Measurements from ENCODE around the gene ZNF574.
A peak's percentile ranks its signal among the peaks of the same experiment; 100 is the strongest.

The ZNF574 gene

DNA sequence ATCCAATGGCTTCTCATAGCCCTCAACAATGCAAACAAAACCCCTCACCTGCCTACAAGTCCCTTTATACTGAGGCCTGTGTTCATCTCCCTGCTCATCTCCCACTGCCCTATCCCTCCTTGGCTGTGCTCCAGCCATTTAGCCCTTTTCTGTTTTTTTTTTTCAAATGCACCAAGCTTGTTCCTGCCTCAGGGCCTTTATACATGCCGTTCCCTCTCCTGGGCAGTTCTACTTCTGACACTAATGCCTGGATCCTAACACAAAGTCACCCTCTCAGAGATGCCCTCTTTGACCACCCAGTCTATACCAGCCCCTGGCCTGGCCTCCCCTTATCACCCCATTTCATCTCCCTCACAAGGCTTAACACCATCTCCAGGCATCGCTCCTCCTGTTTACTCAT, 26.9 kb downstream of the ZNF574 start:
- DNase-seq (ENCODE audit: low read depth) = no peak

DNA sequence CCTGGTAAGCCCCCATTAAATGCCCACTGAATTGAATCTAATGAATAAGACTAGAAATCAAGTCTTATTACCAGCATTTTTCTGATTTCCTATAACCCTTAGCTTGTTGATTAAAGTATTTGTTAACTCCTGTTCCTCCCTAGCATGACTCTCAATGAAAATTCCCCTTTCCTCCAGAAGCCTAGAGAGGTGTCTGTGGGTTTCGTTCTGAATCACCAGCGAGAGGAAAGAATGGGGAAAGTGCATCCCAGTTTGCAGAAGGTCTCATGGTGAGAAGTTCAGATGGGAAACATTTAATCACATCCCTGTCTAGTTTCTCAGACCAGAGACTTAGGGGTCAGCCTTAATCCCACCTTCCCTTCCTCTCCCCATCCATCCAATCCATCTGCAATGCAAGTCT, 29.4 kb downstream of the ZNF574 start:
- DNase-seq (ENCODE audit: low read depth) = no peak

DNA sequence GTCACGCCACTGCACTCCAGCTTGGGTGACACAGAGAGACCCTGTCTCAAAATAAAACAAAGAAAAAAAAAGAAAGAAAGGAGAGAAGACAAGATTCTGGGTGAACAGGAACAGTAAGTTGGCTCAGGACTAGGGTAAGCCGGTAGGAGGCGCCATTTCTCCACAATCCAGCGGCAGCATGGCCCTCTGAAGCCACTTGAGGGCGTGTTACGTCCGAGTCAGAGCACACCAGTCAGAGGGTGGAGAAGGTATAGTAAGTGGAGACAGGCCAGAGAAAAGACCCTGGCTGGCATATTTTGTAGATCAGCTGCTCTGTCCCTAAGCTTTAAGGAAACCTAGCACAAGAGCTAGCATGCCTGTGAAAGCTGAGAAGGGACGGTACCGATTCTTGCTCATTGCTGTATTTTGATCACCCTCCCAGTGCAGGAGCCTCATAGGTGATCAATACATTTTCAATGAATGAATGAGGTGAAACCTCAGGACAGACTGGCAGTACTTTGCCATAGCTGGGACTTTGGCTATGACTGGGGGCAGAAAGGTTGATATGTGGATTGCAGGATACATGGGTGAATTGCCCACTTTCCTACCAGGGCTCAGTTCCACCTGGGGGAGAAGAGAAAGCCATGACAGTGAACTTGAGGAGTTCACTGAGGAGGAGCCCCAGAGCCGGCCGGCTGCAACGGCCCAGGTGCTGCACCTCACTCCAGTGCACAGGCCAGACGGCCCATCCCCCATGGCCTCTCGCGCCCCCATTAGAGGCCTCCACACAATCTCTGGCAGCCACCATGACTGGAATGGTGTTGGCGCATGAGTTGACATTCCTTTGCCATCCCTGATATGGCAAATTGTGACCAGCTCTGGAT, 32.8 kb downstream of the ZNF574 start:
- peak; percentile 82 for DNase-seq (ENCODE audit: low read depth)

DNA sequence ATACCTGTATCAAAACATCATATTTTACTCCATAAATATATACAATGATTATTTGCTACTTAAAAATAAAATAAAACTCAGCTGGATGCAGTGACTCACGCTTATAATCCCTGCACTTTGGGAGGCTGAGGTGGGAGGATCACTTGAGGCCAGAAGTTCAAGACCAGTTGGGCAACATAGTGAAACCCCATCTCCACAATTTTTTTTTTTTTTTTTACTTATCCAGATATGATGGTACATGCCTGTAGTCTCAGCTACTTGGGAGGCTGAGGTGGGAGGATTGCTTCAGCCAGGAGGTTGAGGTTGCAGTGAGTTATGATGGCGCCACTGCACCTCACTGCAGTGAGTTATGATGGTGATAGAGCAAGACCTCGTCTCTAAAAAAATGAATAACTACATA, 33.9 kb downstream of the ZNF574 start:
- no peak for DNase-seq (ENCODE audit: low read depth)

DNA sequence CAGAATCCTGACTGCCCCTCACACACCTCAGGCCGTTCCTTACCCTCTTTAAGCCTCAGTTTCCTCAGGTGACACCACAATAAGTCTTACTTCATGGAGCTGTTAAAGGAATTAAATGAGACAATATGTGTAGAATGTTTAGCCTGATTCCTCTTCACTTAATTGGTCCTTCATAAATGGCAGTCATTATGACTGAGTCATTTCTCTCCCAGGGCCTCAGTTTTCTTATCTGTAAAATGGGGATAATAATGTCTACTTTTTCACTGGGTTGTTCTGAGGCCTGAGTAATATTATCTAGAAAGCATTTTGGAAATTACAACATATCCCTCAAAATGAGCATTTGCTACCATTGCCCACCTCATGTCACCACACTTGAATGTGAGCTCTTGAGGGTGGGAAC, 34.7 kb downstream of the ZNF574 start:
- DNase-seq (ENCODE audit: low read depth) = no peak

DNA sequence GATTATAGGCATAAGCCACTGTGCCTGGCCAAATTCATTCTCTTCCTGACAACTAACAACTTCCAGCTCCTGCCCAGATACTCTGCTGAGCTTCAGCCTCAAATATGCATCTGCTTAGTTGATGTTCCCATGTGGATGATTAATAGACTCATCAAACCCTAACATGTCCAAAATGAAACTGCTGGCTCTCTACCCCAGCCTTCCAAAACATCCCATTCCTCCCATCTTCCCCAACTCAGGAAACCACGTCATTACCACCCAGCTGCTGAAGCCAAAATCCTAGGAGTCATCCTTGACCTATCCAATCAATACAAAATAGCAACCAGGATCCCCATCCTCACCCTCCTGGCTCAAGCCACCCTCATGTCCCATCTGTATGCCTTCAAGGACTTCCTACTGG, 35.4 kb downstream of the ZNF574 start:
- no peak for DNase-seq (ENCODE audit: low read depth)

DNA sequence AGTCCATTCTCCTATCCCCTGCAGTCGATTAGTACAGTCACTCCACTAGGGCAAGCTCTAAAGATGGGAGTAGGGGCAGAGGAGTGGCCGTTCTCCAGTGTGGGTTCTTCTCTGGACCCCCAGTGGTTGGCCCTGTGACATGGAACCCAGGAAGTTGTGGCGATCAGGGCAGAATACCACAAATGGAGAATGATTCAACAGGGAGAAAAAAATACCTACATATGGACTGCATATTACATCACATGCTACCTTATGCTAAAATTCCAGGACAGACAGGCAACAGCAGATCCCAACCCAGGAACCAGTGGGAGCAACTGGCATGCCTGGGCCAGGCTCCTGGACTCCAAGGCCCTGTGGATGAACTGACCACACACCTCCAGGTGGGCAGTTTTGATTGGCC, 35.8 kb downstream of the ZNF574 start:
- no peak for DNase-seq (ENCODE audit: low read depth)

DNA sequence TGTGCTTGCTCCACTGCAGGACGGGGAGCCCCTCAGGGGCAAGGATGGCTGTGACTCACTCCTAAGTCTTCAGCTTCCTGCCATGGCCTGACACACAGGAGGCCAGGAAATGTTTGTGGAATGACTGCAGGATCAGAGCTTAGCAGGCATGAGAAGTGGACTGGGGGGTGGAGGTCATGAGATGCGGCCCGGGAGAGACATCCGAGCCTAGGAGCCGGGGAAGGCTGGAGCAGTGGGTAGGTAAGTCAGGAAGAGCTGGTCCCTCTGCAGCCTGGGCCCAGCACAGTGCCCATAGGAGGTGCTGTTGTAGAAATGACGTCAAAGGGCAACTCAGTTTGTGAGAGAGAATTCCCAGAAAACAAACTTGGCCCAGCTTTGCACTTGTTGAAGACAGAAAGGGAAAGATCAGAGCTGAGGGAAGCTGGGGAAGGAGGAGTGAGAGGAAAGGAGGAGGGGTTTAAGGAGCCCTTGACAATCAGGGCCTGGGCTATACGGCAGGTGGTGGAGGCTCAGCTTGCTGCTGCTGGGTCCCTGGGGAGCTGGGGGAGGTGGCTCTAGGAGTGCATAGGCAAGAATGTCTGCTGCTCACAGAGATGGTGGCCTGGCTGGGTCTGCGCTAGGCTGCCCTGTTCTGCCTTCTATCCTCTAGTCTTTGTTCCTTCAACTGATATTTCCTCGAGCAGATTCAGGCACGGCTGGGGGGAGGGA, 37.8 kb downstream of the ZNF574 start:
- no peak for DNase-seq (ENCODE audit: low read depth)

DNA sequence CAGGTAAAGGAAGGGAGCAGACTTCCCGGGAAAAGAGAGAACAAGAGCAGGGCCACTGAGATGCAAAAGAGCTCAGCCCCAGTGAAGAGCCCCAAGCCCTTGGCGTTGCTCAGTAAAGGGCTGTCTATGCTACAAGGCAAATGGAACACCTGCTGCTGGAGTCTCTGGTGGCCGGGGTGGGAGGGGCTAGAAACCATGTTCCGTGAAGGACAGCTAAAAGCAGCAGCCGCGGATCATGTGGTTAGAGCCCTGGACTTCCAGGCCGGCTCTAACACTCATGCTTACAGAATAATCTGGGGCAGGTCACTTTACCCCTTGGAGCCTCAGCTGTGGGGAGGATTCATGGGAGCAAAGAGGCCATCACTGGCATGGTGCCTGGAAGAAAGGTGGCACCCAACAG, 38.4 kb downstream of the ZNF574 start:
- no peak for DNase-seq (ENCODE audit: low read depth)

DNA sequence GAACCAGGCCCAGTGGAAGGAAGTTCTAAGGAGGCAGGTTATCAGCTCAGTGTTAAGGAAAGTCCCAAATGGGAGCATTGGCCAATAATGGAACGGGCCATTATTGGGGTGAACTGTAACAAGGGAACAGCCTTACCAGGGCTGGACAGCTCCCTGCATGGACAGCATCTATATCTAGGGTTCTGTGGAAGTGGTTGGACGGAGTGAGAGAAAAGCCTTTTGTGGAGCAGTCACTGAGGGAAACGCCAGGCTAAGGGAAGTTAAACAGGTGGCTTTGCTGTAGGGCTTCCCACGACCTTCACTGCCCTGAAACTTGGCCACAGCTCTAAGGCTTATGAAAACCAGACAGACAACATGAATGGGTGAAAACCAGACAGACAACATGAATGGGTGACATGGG, 39.3 kb downstream of the ZNF574 start:
- no peak for DNase-seq (ENCODE audit: low read depth)

DNA sequence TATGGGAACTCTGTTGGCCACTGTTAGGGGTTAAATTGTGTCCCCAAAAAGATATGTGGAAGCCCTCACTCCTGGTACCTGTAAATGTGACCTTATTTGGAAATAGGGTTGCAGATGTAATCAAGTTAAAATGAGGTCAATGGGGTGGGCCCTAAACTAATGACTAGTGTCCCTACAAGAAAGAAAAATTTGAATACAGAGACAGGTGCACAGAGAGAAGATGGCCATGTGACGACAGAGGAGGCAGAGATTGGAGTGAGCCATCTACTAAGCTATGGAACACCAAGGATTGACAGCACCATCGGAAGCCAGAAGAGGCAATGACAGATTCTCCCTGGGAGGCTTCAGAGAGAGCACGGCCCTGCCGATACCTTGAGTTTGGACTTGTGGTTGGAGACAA, 39.7 kb downstream of the ZNF574 start:
- no peak for DNase-seq (ENCODE audit: low read depth)

DNA sequence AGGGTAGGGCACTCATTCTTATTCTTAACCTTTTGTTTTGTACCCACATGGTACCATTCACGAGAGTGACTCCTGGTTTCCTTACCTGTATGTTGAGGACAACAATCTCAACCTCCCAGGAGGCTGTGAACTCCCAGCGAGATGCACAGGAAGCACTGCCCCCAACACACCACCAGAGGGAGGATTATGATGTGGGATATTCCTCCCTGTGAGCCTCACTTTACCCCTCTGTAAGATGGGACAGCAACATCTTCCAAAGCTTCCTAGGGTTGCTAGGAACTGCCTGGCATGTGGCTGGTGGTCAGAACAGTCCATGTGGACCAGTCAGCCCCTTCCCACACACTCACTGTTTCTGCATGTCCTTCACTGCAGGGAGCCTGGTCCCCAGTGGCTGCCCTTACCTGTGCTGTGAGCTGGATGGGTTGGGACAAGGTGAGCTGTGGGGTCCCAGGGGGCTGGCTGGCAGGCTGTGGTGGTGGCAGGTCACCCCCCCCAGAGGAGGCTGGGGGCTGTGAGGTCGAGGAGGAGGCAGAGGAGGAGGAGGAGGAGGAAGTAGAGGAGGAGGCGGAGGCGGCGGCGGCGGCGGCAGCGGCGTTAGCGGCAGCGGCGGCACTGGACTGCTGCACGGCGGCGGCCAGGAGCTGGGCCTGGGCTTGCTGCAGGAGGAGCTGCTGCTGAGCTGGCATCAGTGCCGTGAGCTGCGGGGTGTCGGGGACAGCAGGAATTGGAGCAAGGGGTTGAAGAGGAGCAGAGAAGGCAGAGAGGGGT, 40.5 kb downstream of the ZNF574 start:
- no peak for DNase-seq (ENCODE audit: low read depth)

DNA sequence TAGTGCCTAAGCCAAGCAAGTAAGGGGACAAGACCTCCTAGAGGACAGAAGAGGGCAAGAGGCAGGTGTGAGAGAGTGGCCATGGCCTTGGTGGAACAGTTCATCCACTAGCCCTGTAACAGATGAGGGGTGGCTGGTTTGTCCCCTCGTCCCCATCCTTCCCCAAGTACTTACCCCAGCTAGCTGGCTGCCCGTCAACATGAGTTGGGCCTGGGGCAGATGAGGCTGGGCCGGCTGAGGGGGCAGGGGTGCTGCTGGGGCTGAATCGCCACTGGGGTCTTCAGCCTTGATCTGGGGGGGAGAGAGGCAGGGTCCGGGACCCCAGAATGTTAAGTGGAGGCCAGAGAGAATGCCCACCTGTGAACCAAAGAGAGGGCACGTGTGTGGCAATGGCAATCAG, 41.1 kb downstream of the ZNF574 start:
- DNase-seq (ENCODE audit: low read depth) = no peak

DNA sequence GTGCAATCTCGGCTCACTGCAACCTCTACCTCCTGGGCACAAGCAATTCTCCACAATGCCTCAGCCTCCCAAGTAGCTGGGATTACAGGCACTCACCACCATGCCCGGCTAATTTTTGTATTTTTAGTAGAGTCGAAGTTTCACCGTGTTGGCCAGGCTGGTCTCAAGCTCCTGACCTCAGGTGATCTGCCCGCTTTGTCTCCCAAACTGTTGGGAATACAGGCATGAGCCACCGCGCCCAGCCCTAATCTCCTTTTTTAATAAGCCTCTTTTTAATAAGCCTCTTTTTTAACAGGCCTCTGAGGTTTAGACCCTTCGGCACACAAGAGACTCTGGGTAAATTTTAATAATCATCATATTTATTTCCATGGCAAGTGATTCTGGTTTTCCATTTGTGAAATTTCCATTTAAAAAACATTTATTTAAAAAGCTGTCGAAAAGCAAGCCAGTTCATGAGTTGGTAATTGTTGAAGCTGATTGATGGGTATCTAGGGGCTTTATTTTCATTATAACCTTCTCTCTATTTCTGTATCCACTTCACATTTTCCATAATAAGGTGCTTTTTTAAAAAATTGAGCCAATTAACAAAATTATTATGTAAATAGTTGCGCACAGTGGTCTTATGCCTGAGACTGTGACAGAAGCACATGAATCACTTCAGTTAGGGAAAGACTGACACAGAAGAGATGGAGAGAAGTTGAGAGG, 44.5 kb downstream of the ZNF574 start:
- no peak for DNase-seq (ENCODE audit: low read depth)

DNA sequence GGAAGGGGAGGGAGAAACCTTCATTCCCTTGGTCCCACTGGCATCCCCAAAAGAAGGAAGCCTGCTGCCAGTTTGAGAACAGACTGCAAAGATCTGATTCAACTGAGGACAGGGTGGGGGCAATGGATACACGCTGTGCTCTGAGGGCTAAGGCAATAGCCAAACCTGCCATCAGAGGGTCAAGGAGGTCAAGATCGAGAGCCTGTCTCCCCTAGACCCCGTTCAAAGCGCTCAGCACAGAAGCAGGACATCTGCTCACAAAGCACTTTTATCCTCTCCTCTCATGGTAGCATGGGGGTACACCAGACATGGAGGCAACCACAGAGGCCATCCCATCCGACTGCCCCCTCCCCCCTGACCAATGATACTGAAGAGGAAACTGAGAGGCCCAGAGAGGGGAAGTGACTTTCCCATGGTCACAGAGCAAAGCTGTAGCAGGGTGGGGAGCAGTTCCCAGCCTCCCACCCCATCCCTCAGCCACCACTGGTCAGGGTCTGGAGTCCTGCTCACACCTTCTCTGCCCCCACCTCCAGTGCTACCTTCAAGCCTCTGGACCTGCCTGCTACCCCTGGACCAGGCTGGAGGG, 45.2 kb downstream of the ZNF574 start:
- DNase-seq (ENCODE audit: low read depth) = no peak

DNA sequence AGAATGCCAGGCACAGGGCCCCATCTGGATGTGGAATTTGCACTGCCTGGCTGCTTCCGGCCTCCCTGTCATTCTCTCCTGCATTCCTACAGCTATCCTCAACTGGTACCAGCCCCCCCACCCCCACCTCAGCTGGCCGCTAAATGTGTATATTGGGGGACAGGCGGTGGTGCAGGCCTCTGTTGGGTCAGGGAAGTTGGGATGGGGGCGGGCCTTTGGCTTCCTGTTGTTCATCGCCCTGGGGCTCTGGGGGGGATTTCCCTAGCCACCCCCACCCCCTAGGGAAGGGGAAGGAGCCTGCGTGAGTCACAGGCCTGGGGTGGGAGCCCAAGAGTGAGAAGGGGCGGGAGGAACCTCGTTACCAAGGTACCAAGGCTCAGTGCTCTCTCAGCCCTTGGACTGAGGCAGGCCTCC, 45.7 kb downstream of the ZNF574 start:
- DNase-seq (ENCODE audit: low read depth) = peak; percentile 91

DNA sequence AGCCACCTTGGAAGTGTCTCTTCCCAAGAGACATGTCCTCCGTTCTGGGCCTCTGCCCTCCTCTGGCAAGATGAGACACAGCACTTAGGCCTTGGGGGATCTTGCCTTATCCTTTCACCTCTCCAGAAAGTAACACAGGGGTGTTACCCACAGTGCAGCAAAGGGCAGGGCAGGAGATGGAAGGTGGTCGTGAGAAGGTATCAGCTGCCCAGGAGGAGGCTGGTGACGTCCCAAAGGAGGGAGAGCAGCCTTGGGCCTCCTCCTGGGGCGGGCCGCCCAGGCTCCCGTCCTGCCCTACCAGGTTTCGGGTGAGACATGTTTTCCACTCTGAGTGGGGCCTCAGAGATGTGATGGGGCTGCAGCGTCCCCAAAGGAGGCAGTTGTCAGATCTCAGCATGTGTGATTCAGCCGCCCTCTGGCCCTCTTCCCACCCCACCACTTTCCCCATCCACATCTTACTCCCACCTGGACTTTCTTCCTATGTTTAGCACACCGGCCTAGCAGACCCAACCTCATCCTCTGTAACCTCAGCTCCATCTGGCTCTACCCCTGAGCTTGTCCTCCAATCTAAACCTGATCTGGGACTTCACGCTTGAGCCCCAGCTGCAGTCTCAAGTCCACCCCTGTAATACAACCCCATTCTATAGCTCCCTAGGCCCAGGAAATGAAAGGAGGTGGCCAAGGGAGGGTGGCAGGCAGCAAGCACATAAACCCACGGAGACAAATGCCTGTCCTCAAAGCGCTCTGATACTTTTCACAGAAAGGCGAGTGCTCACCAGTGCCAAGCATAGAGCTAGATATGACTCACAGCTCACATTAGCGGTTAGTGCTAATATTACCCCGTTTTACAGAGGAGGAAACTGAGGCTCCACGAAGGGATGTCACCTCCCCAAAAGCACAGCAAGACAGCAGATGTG, 47.0 kb downstream of the ZNF574 start:
- peak; percentile 76 for DNase-seq (ENCODE audit: low read depth)

DNA sequence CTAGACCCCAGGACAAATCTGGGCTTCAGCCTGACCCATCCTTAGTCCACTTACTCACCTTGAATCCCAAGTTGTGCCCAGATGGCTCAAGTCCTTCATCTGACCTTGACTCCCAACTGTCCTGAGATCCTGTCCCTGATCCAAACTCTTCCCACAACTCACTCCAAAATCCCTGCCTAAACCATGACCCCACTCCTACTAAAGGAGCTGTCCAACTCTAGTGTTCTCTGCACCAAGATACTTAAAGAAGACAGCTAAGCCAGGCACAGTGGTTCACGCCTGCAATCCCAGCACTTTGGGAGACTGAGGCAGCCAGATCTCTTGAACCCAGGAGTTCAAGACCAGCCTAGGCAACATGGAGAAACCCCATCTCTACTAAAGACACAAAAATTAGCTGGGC, 47.8 kb downstream of the ZNF574 start:
- DNase-seq (ENCODE audit: low read depth) = no peak

DNA sequence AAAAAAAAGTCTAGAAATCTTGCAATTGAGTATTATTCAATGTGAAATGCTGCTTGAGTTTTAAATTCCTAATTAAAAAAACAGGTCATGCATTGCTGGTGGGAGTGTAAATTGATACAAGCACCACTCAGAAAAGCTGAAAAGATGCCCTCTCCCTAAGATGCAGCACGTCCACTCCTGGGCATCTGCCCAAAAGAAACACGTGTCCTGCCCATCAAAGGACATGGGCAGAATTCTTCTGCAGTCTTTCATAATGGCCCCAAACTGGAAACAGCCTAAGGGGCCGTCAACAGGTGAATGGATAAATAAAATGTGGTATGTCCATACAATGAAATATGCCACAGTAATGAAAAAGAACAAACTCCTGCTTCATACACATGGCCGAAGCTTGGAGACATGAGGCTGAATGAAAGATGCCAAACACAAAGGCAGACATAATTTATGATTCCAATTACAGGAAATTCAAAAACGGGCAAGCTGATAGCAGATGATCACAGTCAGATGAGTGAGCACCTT, 48.5 kb downstream of the ZNF574 start:
- no peak for DNase-seq (ENCODE audit: low read depth)

DNA sequence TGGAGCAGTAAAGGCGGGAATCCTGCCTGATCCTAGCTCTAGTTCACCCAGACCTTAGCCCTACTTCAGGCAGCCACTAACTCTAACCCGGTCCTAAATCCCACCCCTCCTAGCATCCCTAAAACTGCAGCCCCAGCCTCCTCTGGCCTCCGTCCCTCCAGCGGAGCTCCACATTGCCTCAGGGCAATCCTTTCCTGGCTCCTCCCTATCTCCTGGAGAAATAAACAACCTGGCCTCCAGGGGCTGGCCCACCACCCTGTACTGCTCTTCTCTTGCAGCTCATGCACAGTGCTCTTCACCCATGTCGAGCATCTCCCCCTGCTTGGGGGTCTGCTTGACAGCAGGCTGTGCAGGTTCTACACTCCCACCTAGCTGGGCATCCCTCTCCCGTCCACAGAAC, 49.6 kb downstream of the ZNF574 start:
- DNase-seq (ENCODE audit: low read depth) = no peak

DNA sequence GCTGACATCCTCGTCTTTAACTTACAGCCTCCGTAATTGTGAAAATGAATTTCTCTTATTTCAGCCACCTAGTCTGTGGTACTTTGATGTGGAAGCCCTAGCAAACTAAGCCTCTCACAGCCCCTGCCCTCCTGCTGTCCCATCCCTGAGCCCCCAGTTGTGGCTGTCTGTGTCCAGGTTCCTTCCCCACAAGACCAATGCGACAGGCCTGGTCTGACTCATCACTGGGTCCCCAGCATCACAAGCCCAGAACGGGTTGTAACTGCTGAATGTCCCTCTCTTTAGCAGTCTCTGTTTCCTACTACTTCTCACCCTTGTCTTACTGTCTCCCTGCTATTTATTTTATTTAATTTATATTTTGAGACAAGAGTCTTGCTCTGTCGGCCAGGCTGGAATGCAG, 50.6 kb downstream of the ZNF574 start:
- DNase-seq (ENCODE audit: low read depth) = no peak

Data from stimulated activated CD4-positive, alpha-beta T cell treated with anti-CD3 and anti-CD28 coated beads, Interleukin-2, amount 100 ng/mL, for 4 hours (primary cell).